ENCODE results near the gene RAB44. TPM values are rescaled to one million over a fixed set of nuclear protein-coding genes. Genes with fewer than 3 reads are reported as not detected.

The RAB44 gene
- total and polyA plus RNA-seq, 2 of the 13 experiments (the other 11 are each of a cell fraction or from before 2014, with no cell fraction given), result not detected

GRCh38 chr6:36677059-36677749 lies 20.4 kb upstream of the RAB44 start (continued):
- 0 out of 2 replicates have a peak, but pooled peaks have one; percentile 10 for TF ChIP-seq ZNF710 (CRISPR knock-in tag; IDR thresholded peaks at IDR 0.05; ENCODE audit: borderline replicate concordance)
- 0 out of 2 replicates have a peak, but pooled peaks have one; percentile 12 for TF ChIP-seq ZNF362 (CRISPR knock-in tag; IDR thresholded peaks at IDR 0.05; ENCODE audit: borderline replicate concordance)
- 0 out of 2 replicates have a peak, but pooled peaks have one; percentile 47 for TF ChIP-seq ZNF704 (CRISPR knock-in tag; IDR thresholded peaks at IDR 0.05; ENCODE audit: borderline replicate concordance)
- TF ChIP-seq AGO2 (optimal IDR thresholded peaks at IDR 0.05; ENCODE audit: low read depth, low read length), result peak; percentile 57
- 0 out of 2 replicates have a peak, but pooled peaks have one; percentile 12 for TF ChIP-seq ELF3 (CRISPR knock-in tag; IDR thresholded peaks at IDR 0.05)
- no peak for TF ChIP-seq TBL1XR1 (IDR thresholded peaks at IDR 0.05; ENCODE audit: borderline replicate concordance, low read length, partially characterized antibody)
- no peak for TF ChIP-seq KAT2B (IDR thresholded peaks at IDR 0.05; ENCODE audit: borderline replicate concordance, low read depth, low read length)
- 0 out of 2 replicates have a peak, but pooled peaks have one; percentile 24 for TF ChIP-seq PAX8 (CRISPR knock-in tag; IDR thresholded peaks at IDR 0.05; ENCODE audit: borderline replicate concordance)
- TF ChIP-seq SNAPC4 (CRISPR knock-in tag; IDR thresholded peaks at IDR 0.05), result 0 out of 2 replicates have a peak, but pooled peaks have one; percentile 33
- TF ChIP-seq ZSCAN5A (CRISPR knock-in tag; IDR thresholded peaks at IDR 0.05; ENCODE audit: borderline replicate concordance), result peak; percentile 29; the same call in 1 of the 2 replicates
- TF ChIP-seq HMG20B (CRISPR knock-in tag; conservative IDR thresholded peaks at IDR 0.05), result no peak
- TF ChIP-seq PAF1 (CRISPR knock-in tag; IDR thresholded peaks at IDR 0.05), result peak; percentile 84
- 0 out of 2 replicates have a peak, but pooled peaks have one; percentile 42 for TF ChIP-seq ELF4 (CRISPR knock-in tag; IDR thresholded peaks at IDR 0.05; ENCODE audit: borderline replicate concordance)
- TF ChIP-seq GATAD1 (CRISPR knock-in tag; IDR thresholded peaks at IDR 0.05), result no peak
- TF ChIP-seq RBFOX2 (IDR thresholded peaks at IDR 0.05; ENCODE audit: low read depth, low read length), result peak; percentile 78
